Measurements from ENCODE around the gene ITGA7.

ITGA7 gene

DNA sequence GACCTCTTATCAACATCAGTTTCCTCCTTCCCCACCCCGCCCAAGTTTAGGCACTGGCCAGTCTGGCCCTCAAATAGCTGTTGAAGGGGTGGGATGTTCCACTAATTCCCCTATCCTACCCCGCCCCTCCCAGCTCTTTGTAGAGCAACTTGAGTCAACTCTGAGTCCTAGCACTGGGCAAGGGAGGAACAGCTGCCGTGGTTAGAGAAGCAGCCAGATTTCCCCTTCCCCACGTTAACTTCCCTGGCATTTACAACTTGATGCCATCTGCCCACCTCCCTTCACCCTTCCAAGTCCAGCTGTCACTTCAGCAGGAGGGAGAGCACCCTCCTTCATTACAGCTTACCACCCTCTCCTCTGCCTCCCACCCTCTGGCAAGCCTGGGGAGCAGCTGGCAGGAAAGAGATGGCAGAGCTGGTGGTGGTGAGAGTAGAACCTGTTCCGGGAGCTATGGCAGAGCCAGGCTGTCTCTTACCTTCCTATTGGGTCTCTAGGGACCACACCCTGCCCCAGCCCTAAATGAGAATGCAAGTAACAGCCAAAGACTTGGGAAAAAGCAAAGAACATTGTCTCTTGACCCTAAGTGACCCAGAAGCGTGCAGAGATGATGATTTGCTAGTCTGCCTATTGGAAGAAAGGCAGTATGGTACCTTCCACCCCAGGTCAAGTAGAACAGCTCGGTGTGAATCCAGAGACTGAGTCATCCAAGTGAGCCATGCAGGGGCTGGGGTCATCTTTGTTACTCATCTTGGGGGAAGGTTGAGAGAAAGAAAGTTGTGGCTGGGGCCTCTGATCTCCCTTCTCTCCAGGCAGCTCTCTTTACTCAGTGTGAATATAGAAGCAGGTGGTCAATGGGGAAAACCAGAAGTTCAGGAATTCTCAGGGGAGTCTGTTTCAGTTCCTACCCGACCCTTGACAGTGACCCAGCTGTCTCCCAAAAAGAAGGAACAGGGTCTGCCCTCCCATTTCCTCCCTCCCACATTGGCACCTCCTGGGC lies 9.6 kb upstream of the ITGA7 start:
- no peak for DNase-seq

DNA sequence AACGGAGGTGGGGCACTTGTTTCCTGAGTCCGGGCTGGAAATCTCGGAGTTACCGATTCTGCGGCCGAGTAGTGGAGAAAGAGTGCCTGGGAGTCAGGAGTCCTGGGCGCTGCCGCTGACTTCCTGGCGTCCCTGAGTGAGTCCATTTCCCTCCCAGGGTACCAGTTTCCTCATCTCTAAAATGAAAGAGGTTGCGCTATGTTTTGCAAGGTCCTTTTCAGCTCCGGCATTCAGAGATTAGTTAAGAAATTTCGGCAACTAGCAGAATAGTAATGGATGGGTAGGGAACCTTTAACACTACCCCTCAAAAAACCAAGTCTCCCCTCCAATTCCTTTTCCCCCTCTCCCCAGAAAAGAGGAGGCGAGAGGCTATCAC lies 8.9 kb upstream of the ITGA7 start:
- no peak for DNase-seq

DNA sequence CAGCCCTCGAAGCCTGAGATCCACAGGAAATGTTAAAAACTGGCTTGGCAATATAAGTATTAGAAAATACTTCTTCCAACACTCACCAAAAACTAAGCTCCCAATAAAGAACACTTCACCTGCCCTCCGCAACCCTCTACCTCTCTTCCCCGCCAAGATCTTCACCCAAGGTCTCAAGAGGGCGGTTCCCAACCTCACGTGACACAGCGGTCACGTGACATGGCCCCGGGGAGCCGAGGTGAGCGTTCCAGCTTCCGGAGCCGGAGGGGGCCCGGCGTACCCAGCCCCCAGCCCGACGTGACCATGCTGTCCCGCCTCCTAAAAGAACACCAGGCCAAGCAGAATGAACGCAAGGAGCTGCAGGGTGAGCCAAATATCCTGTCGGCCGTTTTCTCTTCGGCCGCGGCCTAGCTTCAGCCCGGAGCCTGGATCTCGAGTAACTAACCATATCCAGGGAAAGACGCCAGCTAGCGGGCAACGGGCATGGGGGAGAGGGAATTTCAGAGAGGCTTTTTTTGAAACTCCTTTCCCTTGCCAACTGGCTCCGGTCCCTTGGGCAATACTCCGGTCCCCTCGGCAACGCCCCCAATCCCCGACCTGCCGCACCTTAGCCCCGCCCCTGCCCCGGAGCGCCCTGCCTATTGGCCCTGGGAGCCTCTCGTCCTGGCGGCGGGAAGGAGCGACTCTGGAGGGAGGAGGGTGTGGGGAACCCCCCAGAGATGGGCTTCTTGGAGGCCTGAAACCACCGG lies 8.3 kb upstream of the ITGA7 start, which contains the start of gene BLOC1S1:
Gene BLOC1S1 (plus strand): TSS at position 214 of the 749 bp plus-strand sequence. CDS start 6 bp downstream, at position 220.
- peak; percentile 97 for DNase-seq

DNA sequence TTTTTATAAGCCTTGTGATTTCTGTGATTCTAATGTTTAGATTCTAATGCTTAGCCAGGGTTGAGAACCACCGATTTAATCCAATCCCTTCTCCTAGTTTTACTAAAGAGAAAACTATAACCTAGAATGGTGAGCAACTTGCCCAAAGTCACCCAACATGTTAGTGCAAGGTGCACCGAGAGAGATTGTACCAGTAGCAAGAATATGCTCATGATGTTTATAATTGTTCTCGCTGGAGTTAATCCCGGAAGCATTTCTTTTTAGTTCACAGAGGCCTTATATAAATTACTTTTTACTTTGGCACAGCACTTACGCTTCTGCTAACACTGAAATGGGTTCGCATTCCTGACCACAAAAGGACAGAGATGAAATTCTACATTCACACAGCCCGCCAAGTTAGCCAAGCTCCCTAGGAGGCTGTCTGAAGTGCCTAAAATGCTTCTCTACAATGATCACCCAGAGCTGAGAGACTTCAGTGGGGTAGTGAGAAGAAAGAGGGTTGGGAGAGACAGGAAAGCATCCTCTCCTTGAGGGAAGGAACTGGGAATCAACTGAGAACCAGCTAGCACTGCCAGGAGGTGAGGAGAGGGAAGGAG lies 7.6 kb upstream of the ITGA7 start:
- no peak for DNase-seq

DNA sequence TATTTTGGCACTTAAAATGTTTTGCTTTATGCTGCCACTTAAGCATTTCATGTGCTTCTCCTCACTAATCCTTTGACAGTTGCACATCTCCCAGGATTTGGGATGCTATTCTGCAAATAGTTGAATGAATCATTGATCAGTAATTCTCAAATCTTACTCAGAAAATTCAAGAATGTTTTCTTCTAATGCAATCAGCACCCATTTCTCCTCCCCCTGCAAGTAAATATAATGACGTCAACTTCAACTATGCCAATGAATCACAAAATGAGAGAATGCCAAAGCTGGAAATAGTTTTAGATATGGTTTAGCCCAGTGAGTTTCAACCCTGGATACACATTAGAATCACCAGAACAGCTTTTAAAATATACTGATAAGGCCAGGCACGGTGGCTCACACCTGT lies 6.0 kb upstream of the ITGA7 start:
- DNase-seq, result no peak

DNA sequence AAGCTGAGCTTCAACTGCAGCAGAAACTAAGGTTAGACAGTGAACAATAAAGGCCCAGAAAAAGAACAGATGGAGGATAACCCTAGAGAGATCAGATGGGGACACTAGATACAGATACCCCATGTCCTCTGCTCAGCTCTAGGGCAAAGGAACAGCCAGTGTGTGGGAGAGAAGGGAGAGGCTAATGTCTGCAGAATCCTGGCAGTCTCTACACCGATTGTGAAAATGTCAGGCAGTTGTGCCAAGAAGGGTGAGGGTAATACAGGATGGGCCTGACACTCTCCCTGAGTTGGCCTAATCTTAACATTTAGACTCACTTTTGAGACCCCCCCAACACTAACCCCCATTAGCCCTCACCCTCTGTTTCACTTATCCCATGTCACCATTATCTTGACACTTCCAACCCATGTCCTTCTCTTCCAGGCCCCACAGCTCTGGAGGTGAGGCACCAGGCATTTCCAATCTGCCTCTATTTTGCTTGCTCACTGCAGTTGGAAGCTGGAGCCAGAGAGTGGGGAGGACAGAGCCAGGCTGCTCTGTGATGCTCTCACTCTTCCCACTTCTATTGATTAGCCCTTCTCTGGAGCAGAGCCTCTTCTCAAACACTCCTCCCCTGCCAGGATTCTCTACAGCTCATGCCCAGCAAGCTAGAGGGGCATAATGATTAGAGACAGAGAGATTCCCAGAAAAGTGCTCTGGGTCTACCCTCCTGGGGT lies 5.2 kb upstream of the ITGA7 start:
- DNase-seq, result no peak

DNA sequence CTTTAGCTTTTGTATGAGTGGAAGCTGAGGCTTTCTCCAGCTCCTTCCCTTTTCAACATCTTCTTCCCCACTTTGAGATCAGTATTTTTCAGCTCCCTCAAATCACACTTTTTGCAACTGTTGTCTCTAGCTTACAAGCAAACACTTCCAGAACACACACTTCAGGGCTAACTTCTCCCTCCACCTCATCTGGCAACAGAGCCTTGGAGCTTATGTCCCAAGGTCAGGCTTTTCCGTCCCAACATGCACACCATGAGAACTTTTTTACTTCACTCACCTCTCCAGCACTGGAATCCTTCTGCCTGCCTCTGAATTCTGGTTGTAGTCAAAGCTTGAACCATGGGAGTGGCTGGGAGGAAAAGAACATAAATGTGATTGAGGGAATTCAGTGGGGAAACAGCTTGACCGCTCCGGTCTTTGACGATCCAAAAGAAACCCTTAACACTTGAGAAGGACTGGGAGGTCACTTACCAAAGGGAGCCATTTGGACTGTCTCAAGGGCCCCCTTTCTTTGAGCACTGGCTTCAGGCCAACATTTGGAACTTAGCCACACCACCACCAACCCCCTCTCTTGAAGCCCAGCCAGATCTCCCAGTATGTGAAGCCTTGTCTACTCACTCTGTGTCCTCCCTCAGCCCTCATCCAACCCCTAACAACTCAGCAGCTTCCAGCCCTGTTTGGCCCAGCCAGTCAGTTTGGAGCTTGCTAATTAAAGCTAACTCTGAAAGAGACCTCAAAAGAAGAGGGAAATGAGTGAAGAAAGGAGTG lies 4.3 kb upstream of the ITGA7 start:
- no peak for DNase-seq

DNA sequence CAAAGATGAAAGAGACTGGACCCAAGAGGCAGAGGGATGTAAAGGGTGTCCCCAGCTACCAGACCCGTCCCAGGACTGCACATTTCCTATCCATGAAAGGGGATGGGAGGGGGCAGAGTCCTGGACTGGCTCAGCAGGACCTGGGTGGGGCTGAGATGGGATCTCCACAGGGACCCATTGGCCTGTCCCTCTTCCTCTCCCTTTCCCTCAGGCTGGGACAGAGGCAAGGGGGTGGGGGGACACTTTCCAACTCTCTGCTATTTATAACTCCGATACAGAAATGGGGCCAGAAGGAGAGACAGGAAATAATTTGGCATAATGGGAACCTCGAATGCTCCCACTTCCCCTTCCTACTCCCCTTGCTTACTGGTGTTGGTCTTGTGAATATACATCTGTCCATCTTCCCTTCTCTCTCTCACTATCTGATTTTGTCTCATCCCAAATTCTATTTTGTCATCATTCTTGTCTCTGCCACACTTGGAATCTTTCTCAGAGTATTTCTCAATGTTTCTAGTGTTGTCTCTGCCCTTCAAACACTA lies 1.1 kb upstream of the ITGA7 start:
- DNase-seq, result no peak

DNA sequence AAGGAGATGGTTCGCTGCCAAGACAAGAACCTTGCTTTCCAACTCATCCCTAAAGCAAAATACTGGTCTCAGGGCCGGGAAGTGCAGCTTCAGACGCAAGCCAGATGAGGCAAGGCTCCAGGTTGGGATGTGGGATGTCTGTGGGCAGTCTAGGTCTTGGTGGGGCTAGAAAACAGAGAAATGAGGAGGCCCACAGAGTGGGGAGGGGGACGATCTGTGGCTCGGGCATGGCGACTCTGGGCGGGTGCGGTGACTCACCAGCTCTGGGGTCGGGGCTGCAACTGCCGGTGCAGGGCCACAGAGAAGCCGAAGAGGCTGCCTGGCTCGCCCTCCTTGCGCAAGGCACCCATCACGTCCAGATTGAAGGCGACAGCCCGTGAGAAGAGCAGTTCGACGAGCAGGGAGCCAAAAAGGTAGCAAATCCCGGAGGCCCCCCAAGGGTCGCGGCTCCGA lies 459 bp downstream of the ITGA7 start:
- peak; percentile 72 for DNase-seq

DNA sequence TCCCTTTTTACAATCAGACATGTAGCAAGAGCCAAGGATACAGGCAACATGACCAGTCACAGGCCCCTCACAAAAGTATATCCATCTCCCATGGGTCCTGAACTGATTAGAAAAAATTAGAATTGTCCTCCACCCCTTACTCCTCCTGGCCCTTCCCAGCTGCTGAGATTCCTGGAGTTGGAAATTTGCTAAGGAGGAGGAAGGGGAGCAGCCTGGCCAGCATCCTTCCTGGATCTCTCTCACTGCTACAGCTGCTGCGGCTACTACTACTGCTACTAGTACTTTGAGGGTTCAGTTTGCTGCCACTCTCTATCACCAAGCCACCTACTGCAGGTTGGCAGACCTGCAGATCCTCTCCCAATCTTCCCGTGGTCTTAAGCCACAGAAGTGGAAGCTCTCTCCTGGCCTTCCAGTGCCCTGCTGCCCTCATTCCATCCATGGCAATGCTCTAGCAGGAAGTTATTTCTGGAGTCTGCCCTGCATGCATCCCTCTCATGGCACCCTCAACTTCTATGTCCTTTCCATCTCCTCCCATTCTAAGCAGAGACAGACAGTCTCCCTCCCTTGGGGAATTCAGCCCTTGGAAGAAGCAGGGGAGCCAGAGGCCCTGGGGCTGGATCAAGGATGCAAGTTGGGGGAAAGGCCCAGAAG lies 1.0 kb downstream of the ITGA7 start:
- no peak for DNase-seq

DNA sequence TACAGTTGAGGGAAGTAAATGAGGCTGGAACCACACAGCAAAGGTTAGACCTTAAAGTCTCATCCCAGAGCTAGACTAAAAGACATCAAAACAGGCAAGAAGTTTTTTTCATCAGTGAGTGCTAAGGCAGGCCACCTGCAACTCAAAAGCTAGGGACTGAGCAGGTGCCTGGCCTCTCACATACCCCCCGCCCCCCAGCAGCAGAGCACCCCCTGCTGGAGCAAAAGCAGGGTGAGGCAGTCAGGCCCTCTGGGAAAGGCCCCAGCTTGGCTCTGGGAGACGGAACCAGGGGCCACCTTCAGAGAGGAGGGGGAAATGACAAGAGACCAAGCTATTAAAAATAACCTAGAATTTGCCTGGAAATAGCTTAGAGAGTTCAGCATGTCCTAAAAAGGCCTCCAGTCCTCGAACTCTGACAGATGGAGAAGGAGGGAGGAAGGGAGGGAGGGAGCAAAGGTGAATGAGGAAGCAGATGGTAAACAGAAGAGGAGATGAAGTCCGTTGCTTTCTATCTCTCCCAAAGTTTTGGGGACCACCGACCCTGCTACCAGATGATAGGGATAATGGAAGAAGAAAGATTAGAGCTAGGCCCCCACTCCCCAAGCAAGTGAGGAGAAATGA lies 1.8 kb downstream of the ITGA7 start:
- DNase-seq, result no peak

DNA sequence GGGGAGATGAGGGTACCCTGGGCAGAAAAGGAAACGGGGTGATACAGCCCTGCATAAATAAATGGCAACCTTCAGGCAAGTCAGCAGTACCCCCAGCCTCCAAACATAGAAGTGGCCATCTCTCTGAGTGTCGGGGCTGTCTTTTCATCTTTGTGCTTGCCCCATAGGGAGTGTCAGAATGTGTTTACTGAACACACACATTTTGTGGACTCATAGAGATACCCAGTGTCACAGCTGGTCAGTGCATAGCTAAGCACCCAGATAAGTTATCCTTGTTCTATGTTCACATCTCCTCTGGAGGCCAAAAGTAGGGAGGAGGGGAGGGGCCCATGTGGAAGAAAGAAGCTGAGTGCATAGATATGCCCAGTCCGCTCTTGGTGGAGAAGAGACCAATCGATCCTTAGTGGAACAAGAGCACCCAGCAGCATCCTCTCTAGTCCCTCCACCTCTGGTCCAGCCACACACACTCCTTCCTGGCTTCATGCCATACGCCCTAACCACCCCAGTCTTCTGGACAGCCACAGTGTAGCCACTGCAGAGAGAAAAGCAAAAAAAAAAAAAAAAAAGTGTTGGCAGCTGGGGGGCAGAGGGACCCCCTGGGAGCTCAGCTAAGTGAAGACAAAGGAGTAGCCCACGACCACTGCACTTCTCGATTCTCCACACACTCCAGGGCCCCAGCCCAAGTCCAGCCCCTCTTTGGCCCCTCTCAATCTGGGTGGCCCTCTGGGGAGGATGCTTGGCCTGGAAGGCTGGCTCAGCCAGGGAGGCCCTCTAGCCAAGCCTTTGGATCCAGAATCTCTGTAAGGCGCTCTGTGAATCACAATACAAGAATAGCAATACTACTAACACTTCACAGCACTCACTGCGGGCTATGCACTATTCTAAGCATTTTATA lies 2.6 kb downstream of the ITGA7 start:
- DNase-seq, result no peak

DNA sequence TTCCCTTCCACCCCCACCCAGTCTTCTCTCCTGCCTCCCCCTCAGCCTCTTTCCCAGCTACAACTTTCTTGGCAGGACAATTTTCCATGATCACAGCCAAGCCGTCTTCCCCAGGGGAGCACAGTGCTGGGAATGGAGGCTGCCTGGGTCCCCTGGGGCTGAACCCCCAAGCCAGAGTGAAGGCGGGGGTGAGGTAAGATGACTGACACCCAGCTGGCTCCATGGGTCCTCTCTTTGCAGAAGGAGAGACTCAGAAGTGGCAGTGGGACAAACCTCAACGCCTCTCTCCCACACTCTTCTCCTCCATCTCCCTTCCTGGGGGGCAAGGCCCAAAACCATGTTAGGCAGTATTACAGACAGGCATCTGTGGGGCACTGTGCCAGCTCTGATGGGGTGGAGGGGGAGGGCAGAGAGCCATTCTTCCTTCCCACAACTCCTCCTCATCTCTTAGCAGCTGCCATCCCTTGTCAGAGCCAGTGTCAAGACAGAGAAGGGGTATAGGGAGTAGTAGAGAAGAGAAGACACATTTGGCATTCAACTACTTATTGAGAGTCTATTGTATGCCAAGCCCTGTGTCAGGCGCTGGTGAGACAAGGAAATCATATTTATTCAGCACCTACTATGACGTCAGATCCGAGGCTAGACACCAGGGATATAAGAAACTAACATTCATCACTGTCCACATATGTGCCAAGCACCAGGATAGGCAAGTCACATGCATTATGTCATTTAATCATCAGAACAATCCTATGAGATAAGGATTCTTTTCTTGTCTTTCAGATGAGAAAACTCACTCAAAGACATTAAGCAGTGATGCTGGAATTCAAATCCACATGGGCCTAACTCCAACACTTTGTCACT lies 3.6 kb downstream of the ITGA7 start:
- peak; percentile 48 for DNase-seq

DNA sequence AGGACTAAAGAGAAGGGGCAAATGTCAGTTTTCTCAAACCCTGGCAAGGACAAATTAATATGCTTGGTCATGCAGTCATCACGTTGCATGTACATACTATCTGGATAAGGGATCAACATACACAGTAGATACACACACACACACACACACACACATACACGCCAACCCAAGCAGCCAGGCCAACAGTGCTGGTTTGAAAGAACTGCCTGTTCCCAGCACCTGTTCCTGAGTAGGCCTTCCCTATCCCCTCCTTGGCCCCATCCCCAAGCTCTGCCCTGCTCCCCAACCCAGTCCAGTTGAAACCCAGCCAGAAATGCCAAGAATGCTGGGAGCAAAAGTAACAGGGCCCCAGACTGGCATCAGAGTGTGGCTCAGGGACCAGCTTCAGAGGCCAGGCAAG lies 4.4 kb downstream of the ITGA7 start:
- no peak for DNase-seq

DNA sequence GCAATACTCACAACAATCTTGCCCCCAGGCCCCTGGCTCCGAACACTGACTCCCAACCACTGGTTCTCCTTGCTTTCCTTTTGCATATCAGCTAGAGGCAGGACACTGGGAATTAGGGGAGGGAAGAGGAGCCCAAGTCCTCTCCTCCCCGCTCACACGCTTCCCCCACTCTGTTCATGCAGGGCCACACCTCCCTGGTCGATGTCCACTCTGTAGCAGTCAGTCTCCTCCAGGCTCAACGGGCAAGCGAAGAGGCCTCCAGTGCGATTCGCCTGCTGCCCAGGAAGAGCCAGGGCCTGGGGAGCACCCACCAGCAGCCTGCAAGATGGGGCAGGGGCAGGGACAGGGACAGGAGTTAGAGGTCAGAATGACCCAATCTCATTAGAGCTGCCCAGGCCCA lies 4.8 kb downstream of the ITGA7 start:
- DNase-seq, result no peak

DNA sequence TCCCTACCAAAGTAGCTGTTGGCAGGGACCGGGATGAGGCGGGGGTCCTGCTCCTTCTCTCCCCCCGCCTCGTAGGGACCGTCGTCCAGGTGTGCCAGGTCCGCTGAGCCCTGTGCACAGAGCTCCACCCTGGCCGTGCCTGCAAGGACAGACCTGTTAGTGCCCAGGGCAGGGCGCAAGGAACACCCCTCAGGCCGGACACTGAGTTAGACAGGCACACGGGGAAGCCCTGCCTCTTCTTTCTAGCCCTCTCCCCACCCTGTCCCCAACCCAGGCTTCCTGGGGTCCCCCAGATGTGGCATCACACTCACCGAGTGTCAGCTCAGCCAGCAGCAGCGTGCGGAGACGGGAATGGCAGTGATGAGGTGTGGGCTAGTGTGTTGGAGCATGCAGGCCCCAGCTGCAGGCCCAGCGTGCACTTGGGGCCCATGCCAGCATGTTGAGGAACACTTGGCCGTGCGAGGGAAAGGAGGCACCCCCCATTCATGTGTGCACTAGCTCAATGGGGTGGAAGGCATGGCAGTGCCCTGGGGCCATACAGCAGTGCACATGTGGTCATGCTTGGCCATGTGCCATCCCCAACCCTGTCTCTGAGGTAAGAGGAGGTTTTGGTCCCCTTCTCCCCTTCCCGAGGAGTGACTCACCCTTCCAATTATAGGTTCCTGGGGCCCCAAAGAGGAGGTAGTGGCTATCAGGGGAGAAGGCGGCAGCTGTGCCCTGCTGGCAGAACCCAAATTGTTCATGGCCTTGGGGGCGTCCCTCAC lies 7.3 kb downstream of the ITGA7 start:
- no peak for DNase-seq

DNA sequence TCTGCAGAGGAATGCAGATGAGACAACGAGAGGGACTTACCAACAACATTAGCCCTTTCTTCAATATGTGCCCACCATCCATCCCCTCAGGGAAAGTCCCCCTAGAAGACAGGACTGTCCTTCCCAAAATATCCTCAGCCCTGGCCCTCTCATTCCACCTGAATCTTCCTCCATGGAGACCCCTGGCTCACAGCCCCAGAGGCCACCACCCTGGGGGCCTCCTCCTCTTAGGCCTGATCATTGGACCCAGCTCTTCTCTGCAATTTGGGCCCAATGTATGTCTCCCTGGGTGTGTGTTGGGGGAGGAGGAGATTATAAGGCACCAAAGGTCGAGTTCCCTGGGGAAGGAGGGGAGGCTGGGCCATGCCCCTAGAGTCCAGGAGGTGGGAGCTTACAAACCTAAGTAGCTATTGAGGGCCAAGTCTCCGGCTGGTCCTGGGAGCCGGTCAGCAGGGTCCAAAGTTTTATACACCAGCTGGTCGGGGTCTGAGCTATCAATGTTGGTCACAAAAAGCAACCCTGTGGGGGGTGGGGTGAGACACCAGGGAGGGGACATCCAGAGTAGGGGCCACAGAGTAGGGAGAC lies 8.1 kb downstream of the ITGA7 start:
- no peak for DNase-seq
